VCaP (cell line): Measurements from ENCODE around the gene ATCAY.

Experiments used
- H3K27ac ChIP-seq: fragments of 450-650 bp; 2 replicates; pipeline ENCODE4 v1.5.1; 2017
- TF ChIP-seq, protein P1 (sequence below): fragments of 450-650 bp; conservative IDR thresholded peaks from 2 replicates; pipeline ENCODE4 v1.5.1; 2017; ENCODE audit warnings: mild to moderate bottlenecking, moderate library complexity

ATCAY gene

DNA sequence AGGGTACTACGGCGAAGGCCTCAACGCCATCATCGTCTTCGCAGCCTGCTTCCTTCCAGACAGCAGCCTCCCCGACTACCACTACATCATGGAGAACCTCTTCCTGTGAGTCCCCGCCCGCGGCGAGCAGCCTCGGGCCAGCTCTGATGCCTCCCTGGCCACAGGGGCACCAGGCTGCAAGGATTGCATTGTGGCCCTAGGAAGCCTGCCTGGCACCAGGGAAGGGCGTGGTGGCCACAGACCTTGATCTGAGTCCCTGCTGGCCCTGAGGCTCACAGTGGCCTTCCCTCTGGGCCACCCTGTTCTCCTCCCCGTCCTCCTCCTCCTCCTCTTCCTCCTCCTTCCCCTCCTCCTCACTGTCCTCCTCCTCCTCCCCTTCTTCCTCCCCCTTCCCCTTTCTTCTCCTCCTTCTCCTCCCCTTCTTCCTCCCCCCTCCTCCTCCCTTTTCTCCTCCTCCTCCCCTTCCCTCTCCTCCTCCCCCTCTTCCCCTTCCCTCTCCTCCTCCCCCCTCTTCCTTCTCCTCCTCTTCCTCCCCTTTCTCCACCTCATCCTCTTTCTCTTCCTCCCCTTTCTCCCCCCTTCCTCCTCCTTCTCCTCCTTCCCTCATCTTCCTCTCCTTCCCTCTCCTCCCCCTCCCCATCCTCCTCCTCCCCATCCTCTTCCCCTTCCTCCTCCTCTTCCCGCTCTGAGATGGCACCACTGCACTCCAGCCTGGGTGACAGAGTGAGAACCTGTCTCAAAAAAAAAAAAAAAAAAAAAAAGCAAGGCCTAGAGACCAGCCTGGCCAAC, 28.0 kb downstream of the ATCAY start:
- TF ChIP-seq, protein P1, sequence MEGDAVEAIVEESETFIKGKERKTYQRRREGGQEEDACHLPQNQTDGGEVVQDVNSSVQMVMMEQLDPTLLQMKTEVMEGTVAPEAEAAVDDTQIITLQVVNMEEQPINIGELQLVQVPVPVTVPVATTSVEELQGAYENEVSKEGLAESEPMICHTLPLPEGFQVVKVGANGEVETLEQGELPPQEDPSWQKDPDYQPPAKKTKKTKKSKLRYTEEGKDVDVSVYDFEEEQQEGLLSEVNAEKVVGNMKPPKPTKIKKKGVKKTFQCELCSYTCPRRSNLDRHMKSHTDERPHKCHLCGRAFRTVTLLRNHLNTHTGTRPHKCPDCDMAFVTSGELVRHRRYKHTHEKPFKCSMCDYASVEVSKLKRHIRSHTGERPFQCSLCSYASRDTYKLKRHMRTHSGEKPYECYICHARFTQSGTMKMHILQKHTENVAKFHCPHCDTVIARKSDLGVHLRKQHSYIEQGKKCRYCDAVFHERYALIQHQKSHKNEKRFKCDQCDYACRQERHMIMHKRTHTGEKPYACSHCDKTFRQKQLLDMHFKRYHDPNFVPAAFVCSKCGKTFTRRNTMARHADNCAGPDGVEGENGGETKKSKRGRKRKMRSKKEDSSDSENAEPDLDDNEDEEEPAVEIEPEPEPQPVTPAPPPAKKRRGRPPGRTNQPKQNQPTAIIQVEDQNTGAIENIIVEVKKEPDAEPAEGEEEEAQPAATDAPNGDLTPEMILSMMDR: no peak
- no peak overlapping the region for H3K27ac ChIP-seq

DNA sequence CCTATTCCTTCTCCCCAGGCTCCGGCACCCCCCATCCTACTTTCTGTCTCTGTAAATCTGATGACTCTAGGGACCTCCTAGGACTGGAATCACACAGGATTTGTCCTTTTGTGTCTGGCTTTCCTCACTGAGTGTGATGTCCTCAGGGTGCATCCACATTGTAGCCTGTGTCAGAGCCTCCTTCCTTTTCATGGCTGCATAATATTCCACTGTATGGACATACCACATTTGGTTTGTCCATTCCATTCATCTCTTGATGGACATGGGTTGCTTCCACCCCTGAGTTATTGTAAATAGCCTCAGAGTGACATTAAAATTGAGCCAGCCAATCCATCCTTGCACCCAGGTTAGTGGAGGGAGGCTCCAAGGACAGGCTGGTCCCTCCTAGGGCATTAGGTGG, 29.6 kb downstream of the ATCAY start:
- TF ChIP-seq, protein P1: no peak

DNA sequence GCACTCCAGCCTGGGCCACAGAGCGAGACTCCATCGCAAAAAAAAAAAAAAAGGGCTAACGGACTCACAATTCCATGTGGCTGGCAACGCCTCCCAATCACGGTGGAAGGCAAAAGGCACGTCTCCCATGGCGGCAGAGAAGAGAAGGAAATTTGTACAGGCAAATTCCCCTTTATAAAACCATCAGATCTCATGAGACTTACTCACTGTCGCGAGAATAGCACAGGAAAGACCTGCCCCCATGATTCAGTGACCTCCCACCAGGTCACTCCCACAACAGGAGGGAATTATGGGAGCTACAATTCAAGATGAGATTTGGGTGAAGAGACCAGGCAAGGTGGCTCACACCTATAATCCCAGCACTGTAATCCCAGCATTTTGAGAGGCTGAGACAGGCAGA, 33.7 kb downstream of the ATCAY start:
- H3K27ac ChIP-seq: no peak overlapping the region
- TF ChIP-seq, protein P1: no peak

More for the DNA sequence above, 29.6 kb downstream of the ATCAY start:
- no peak overlapping the region for H3K27ac ChIP-seq

DNA sequence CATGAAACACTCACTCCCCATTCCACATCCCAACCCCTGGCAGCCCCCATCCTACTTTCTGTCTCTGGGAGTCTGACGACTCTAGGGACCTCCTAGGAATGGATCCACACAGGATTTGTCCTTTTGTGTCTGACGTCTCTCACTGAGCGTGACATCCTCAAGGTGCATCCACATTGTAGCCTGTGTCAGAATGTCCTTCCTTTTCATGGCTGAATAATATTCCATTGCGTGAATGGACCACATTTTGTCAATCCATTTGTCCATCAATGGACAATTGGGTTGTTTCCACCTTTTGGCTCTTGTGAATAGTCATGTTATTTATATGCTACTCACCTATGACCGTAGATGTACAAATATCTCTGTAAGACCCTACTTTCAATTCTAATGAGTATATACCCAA, 35.5 kb downstream of the ATCAY start:
- TF ChIP-seq, protein P1: no peak
- no peak overlapping the region for H3K27ac ChIP-seq

DNA sequence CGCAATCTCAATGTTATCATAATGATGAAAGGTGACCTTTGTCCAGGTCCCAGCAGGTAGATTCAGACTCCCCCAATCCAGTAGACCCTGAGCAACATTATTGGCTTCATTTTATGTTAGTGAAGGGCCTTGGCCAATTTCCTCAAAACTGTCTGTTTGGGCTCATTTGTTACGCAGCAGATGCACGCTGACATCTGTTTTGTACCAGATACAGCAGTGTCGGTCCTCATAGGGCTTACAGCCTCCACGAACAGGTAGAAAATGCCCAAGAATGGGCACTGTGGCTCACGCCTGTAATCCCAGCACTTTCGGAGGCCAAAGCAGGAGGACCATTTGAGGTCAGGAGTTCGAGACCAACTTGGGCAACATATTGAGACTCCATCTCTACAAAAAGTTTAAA, 39.3 kb downstream of the ATCAY start:
- no peak overlapping the region for H3K27ac ChIP-seq
- TF ChIP-seq, protein P1: no peak

DNA sequence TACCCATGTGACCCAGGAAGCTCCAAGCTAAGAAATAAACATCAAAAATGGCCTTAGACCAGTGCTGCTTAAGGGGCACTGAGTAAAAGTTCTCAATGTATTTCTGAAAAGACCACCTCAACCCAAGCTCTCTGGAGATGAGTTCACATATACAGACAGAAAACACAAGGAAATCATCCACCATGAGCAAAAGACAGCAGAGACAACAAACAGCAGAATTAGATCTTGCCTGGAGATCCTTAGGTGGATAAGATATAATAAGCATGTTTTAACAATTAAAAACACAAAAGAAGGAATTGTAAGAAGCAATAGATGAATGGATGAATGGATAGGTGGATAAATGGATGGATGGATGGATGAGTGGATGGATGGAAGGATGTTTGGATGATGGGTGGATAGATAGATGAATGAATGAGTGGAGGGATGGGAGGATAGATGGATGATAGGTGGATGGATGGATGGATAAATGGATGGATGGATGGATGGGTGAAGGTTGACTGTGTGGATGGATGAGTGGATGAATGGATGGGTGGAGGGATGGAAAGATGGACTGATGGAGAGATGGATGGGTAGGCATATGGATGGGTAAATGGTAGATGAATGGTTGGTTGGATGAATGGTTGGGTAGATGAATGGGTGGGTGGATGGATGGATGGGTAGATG, 42.7 kb downstream of the ATCAY start:
- no peak overlapping the region for H3K27ac ChIP-seq
- TF ChIP-seq, protein P1: no peak

DNA sequence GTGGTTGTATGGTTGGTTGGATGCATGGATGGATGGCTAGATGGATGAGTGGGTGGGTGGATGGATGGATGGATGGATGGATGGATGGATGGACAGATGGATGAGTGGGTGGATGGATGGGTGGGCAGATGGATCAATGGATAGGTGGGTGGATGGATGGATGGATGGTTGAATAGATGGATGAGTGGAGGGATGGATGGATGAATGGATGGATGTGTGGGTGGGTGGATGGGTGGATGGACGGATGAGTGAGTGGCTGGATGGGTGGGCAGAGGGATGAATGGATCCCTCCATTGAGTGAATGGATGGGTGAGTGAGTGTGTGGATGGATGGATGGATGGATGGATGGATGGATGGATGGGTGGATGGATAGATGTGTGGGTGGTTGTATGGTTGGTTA, 43.4 kb downstream of the ATCAY start:
- TF ChIP-seq, protein P1: no peak
- no peak overlapping the region for H3K27ac ChIP-seq
